Esophagus mucosa (tissue), 1 donor: ENCODE results near the gene PIK3AP1. TPM values are rescaled to one million over a fixed set of nuclear protein-coding genes. Genes with fewer than 3 reads are reported as not detected.
A peak's percentile ranks its signal among the peaks of the same experiment; 100 is the strongest.

ENCODE experiments used
- ATAC-seq: fragments of 200-7000 bp; cut with Tn5 transposase; one replicate; pipeline ENCODE4 v1.9.1; 2020
- total RNA-seq: library from RNA; stranded (reverse); gene quantifications from one replicate; pipeline ENCODE4 v1.2.4, GENCODE V29; 2023
- donor health status: DM: yes; HTN: yes; CAD: no.

Gene PIK3AP1
- total RNA-seq, 1 donor from 2014 or later: 1.0 TPM

DNA sequence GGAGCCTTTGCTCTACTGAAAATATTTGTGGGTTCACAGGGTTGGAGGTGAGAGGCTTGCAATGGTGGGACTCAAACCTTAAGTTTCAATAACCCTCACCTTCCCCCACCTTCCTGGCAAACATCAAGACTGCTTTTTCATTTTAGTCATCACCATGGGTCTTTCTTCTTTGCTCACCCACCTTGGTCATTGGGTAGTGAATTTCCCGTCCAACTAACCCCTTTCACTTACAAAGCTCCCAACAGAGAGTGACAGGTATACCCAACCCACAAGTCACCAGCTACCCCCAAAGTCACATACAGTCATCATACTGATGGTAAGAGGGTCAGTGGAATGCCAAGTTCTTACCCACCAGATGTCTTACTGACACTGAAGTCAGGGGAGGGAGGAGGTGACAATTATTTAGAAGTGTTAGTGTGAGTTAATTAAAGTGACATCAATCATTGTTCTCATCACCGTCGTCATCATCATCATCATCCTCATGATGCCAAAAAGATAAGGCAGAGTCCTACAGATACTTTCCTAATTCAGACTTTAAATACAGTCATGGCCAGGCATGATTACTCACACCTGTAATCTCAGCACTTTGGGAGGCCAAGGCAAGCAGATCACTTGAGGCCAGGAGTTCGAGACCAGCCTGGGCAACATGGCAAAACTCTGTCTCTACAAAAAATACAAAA, 49.0 kb downstream of the PIK3AP1 start:
- ATAC-seq: no peak

DNA sequence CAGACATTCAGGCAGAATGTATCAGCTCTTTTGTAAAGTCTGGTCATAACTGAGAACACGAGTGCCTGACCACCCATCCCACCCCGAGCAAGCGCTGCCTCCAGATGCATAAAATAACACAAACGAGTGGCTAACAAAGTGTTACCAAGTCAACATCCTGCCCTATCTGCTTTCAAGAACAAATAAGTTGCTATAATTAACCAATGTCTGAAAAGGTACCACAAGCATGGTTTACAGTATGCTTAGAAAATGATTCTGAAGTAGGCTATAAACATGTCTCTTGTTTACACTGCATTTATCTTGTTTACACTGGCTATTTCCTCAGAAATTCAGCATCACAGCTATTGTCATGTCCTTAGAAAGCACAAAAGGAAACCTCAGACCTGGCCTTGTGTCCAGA, 49.5 kb downstream of the PIK3AP1 start:
- ATAC-seq: no peak

DNA sequence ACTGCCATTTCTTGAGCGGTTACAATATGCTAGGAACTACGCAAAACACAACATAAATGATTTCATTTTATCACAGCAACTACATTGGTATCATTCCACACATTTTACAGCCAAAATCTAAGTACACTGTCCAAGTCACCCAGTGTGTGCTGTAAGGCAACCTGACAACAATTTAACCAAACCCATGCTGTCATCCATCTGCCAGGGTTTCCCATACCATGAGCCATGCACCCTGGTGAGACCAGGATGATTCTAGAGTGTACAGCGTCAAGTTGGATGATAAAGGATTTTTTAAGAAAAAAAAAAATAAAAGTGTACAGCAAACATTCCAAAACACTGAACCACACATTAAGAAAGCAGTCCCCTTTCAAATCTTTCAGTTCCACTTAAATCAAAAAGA, 52.9 kb downstream of the PIK3AP1 start:
- no peak for ATAC-seq

DNA sequence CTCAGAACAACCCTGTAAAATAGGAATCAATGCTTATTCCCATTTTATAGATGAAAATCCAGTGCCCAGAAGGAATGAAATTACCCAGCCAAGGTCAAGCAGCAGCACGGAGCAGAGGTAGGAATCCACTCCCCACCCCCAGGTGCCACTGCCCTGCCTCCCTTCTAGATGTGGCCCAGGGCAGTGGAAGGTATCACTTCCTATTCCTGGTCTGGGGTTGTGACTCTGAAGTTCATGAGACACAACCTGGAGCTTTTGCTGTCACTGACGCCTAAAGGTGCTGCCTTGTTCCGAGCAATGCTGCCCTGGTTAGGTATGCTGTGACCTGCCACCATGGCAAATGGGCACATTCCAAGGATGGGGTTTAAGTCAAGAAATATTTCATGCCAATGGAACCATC, 53.6 kb downstream of the PIK3AP1 start:
- ATAC-seq: no peak

DNA sequence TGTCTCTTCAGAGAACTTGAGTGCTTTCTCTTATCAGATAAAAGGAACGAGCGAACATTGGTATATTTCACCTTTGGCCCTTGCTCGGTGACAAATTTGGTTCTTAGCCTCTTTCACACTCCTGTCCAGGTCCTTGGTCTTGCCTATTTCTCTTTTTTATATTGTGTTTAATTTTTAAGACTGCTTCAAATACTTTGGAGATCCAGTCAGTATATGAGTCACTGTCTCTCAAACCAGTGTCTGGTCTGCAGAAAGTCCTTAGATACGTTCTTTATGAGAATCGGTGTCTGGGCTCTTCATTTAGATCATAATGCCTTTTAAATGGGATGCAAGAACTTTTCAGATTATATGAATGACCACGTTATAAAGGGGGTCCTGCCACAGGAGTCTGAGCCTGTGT, 55.0 kb downstream of the PIK3AP1 start:
- ATAC-seq: no peak

DNA sequence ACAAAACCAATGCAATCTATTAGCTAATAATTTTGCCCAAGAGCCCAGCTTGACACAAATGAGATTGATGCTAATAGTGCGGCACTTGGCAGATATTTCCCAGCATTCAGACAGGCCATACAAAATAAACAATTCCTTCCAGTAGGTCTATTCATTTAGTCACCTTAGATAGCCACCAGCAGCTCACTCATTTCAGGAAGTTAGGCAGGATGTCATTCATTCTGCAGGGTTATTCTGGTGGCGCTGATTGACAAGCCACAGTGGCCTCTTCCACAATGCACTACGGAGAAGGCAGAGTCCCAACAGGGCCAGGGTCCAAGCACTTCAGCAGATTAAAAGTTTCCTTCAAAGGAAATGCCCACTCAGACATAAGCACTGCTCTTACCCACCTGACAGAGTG, 55.8 kb downstream of the PIK3AP1 start:
- no peak for ATAC-seq

DNA sequence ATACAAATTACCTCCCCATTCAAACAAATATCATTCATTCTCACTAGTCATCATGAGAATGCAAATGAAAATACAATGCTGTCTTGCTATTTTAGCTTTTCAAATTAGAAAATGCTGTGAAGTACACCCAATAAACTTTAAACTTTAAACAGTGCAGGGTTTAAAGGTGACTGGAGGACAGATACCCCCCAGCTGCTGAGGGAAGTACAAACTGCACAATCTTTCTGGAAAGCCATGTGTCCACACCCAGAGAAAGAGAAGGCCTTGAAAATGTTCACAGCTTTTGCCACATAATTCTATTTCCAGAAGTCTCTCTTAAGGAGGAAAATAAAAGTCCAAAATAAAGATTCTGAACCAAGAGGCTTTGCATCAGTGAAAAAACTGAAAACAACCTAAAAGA, 56.5 kb downstream of the PIK3AP1 start:
- no peak for ATAC-seq

DNA sequence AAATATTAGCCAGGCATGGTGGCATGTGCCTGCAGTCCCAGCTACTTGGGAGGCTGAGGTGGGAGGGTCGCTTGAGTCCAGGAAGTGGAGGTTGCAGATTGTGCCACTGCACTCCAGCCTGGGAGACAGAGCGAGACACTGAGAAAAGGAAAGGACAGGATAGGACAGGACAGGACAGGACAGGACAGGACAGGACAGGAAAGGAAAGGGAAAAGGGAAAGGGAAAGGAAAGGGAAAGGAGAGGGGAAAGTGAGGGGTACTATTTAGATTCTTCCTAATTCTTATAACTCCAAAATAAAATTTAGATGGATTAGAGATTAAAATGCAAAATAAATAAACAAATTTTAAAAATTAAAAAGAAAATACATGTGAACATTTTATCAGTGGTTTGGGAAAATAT, 58.7 kb downstream of the PIK3AP1 start:
- ATAC-seq: no peak

DNA sequence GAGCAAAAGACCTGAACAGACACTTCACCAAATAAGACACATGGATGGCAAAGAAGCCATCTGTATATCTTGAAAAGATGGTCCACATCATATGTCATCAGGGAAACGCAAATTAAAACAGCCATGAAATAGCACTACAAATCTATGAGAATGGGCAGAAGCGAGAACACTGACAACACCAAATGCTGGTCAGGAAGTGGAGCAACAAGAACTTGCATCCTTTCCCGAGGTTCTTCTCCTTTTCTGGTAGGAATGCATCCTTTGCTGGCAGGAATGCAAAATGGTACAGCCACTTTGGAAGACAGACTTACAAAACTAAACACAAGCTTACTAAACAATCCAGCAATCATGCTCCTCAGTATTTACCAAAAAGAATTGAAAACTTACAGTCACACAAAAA, 60.0 kb downstream of the PIK3AP1 start:
- no peak for ATAC-seq

DNA sequence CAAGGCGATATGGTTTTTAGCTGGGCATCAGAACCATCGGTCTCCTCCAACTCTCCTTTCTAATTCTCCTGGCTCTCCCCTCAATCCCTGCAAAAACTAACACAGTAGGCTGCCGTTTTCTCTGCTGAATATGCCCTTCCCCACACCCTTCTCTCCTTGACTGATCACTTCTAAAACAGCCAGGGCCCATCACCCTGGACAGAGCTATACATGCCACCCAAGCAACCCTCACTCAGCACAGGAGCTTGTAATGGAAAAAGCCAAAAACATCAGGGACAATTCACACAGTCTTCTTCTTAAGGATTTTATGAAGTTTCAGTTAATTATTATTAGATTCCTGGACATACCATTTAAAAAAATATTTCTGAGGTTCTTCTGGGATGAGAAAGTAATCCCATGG, 61.5 kb downstream of the PIK3AP1 start:
- ATAC-seq: no peak

DNA sequence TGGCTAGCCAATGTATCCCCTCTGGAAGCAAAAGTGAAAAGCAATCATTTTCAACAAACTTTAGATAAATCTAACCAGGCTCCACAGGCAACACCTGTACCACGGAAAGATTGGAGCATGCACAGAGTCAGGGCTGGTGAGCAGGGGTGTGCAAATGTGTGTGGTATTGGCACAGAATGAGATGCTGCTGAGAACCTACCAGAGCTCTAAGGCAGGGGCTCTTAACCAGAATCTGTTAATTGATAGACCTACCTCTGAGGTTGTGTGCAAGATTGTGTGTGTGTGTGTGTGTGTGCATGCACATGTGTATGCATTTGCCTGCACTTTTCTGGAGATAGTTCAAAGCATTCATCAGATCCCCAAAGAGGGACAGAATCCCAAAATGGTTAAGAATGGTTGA, 62.9 kb downstream of the PIK3AP1 start:
- no peak for ATAC-seq

DNA sequence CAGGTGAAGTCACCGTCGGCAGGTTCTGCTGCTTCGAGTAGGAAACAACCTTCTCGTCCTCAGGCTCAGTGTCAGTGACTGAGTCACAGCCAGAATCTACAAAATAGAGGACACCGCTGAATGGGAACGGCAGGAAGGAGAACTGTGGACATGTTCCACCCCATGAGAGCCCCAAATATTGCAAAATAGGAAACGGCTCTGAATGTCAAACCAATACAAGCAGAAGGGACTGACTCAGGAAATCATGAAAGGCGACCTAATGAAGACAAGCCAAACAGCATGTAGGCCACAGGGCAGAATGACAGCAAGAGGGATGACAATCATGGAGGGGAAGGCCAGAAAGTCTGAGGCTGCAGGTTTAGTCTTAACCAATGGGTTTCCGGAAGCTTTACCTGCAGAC, 63.5 kb downstream of the PIK3AP1 start:
- ATAC-seq: no peak

DNA sequence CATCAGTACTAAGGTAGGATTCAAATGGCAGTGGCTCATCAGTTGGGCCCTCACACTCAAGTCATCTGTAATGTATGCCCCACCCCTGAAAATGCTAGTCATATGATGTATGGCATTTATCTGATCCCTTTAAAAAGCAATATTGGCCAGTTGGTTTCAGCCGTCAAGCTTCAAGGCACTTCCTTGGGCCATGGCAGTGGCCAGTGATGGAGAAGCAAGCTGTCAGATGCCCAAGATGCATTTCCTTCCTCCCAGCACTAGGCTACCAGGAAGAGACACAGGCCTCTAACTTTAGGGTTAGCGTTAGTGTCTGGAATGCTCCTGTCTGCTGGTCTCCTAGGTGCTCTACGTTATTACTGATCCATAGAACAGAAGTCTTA, 64.1 kb downstream of the PIK3AP1 start:
- no peak for ATAC-seq

DNA sequence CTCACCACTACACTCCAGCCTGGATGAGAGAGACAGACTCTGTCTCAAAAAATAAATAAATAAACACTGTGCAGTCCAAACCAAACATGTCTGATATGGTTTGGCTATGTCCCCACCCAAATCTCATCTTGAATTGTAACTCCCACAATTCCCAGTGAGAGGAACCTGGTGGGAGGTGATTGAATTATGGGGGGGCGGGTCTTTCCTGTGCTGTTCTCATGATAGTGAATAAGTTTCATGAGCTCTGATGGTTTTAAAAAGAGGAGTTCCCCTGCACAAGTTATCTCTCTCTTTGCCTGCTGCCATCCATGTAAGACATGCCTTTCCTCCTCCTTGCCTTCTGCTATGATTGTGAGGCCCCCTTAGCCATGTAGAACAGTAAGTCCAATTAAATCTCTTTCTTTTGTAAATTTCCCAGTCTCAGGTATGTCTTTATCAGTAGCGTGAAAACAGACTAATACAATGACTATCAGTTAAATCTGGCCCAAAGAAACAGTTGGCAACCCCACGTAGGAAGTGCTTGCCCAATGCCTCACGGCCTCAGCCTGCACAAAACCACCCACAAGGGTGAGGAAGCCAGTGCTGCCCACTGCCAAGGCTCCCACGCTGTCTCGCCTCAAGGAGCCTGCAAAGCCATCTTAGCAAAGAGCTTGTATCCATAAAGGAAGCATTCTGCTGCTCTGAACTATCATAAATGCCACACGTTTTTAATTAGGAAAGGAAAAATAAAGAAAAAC, 64.7 kb downstream of the PIK3AP1 start:
- ATAC-seq: no peak

DNA sequence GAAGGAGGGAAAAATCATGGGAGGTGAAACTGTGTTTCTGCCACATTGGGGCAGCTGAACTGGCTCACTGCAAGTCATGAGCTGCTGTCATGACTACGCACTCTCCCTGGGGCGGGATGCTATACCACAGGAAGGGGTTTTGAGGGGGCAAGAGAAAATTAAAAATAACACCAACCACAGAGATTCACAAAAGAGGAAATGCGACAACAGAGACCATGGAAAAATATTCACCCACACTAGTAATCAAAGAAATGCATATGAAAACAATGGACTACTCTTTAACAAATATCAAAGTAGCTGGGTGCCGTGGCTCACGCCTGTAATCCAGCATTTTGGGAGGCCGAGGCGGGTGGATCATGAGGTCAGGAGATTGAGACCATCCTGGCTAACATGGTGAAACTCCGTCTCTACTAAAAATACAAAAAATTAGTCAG, 68.3 kb downstream of the PIK3AP1 start:
- ATAC-seq: peak; percentile 39

DNA sequence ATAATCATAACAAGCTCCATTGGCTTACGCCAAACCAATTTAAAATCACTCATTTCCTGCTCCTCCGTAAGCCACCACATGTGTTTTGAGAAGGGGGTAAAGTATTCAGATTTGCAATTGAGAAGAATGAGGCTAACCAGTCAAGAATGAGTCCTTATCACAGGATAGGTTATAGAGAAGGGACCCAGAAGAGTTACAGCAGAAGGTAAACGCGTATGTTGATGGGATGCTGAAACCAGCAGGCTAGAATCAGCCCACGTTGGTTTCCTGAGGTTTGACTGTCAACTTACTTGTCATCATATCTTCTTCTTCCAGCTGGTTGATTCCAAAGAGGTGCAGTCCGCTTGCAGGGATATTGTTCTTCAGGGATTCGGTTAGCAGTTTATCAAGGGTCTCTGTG, 69.4 kb downstream of the PIK3AP1 start:
- no peak for ATAC-seq

DNA sequence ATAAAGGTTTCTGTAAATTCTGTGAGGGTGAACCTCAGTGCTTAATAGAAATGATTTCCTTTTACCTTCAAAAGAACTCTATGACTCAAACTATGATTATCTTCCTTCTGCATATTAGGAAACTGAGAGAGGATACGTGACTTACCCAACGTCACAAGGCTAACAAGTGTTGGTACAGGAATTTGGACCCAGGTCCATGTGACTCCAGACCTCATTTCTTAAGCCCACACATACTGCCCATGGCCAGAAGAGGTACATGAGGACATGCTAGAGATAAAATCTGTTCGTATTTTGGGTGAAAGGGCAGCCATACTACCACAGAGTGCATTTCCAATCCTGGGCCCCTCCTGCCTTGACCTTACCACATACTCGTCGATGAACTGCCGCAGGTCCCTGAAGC, 72.0 kb downstream of the PIK3AP1 start:
- peak; percentile 34 for ATAC-seq

DNA sequence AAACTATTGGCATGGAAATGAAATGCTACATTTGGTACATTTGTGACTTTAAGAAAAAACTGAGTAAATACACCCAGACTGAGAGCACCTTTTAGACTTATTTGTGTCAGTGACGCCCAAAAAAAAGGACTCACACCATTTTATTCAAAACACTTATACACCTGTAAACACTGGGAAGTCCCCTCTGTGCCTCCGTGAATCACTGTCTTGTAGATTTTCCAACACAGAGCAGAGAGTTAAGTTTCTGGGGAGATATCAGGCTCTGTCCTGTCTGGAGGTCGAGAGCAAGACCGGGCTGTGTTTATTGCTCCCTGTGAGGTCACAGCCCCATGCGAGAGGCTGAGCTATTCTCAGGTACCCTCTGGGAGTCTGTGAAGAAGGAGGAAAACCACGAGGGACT, 72.8 kb downstream of the PIK3AP1 start:
- ATAC-seq: no peak

DNA sequence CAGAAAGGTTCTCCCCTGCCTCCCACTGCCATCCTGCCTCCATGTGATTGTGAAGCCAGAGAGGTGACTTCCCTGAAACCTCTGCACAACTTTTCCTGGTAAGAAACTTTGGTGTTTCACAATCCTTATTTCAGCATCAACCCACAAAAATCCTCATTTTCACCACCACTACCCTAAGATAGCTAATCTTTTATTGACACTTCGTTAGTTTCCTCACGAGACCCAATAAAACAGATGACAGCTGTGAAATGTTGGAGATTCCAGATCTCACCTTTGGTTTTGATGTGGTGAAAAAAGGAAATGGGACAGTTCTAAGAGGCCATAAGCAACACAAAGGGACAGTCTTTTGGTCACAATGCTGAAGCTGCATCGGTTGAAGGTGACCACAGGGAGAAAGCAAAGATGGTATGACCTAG, 73.6 kb downstream of the PIK3AP1 start:
- ATAC-seq: no peak

DNA sequence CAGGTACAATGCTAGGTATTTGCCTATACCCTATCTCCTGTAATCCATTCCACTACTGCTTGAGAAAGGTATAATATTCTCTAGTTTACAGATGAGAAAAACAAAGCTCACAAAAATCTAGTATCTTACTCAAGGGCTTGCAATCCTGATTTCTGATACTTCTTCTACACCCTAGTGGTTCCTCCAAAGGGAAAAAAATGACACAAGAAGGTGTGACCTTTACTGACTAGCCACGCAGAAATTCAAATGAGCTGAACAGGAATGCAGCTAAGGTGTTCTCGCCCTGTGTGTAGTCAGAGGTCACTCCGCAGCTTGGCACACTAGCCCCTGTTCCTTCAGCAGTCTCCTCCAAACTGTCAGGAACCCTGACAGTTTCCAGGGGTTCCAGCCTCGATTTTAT, 74.0 kb downstream of the PIK3AP1 start:
- peak; percentile 39 for ATAC-seq

DNA sequence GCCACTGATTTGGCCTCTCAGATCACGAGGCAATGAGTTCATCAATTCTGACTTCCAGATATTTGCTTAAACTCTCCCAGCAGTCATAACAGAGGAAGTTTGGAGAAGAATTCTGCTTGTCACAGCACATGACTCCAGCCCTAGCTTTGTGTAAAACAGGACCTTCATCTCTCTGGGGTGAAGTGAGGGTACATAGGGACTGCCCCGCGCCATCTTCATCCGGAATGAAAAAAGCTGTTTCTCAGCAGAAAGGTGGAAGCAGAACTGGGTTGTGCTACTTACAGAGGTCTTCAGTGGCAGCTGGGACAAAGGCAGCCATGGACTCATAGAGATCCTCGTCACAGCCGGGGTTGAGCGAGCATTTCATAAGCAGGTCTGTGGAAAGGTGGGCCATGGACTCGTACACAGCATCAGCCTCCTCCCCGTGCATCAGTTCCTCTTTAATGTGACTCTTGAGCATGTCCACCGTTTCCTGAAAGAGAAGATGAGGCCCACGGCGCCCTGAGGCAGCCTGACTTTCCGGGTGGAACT, 75.1 kb downstream of the PIK3AP1 start:
- ATAC-seq: no peak

DNA sequence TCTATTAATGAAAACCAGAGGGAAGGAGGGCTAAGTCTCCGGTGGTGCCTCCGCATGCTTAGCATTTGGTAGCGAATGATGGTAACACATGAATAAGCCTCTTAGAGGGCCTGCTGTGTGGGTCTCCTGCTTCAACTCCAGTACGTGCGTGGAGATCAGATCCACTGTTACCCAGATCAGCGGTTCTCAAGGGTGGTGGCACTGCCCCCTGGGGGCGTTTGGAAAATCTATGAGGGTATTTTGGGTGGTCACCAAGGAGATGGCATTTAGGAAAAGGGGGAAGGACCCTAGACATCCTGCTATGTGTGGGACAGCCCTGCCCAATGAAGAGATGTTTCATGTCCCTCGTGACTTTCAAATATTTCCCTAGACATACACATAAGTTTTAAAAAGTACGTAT, 76.4 kb downstream of the PIK3AP1 start:
- ATAC-seq: no peak

DNA sequence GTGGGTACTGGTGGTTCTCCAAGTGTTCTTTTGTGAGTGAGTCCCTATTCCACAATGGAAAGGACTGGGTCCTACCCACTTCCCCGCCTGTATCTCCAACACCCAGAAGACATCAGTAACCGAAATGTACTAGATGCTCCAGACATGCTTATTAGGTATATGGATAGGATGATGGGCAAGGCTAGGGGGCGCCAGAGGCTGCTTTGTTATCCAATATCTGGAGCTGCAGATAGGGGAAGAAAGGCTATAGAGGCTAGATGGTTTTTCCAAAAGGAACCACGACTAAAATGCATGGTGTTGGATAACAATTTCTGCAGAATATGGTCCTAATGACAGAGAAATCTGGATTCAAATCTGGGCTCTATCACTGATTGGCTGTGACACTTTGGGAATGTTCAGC, 77.3 kb downstream of the PIK3AP1 start:
- ATAC-seq: peak; percentile 39

DNA sequence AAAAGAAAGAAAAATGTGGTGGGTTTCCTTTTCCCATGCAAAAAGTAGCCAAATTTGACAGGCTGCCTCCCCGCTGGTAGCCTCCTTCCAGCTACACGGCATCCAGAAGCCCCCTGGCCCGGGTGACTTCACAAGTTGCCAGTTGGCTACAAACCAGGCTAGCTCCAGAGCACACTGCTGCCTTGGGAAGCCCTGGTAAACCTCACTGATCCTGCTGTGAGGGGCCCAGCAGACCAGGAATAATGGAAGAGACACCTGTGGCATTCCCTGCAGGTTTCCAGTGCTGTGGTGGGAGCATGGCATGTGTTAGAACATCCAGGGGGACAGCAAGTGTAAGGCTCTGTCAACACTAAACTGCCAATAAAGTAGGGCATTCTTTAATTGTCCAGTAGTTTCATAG, 77.8 kb downstream of the PIK3AP1 start:
- ATAC-seq: no peak
